Neuronal stem cell (in vitro differentiated cells): ENCODE measurements around the gene SORBS1.

Experiments
- DNase-seq: peaks from one replicate; pipeline ENCODE4 v3.0.0-alpha.2; 2013; ENCODE audit warnings: low spot score
- H2AFZ ChIP-seq: one replicate; pipeline ENCODE4 v1.6.1; 2013; ENCODE audit warnings: mild to moderate bottlenecking, low read length, inconsistent platforms
- H2AK5ac ChIP-seq: 2 replicates; pipeline ENCODE4 v1.6.1; 2013; ENCODE audit warnings: low read depth, mild to moderate bottlenecking, inconsistent platforms, low read length, moderate library complexity, mixed read lengths
- H2BK120ac ChIP-seq: 2 replicates; pipeline ENCODE4 v1.6.1; 2013; ENCODE audit warnings: low read depth, mild to moderate bottlenecking, inconsistent platforms, low read length, moderate library complexity, mixed read lengths
- H2BK12ac ChIP-seq: one replicate; pipeline ENCODE4 v1.6.1; 2013; ENCODE audit warnings: low read length, inconsistent platforms
- H2BK15ac ChIP-seq: 2 replicates; pipeline ENCODE4 v1.6.1; 2013; ENCODE audit warnings: mild to moderate bottlenecking, low read length, inconsistent platforms, mixed read lengths
- H2BK5ac ChIP-seq: one replicate; pipeline ENCODE4 v1.6.1; 2013; ENCODE audit warnings: inconsistent platforms, mild to moderate bottlenecking, low read length, moderate library complexity
- H3K14ac ChIP-seq: one replicate; pipeline ENCODE4 v1.6.1; 2013; ENCODE audit warnings: low read length, inconsistent platforms
- H3K18ac ChIP-seq: 2 replicates; pipeline ENCODE4 v1.6.1; 2013; ENCODE audit warnings: low read length, inconsistent platforms
- H3K23ac ChIP-seq: 2 replicates; pipeline ENCODE4 v1.6.1; 2013; ENCODE audit warnings: low read depth, mild to moderate bottlenecking, mixed read lengths, low read length, inconsistent platforms; ENCODE audit not compliant: poor library complexity
- H3K27ac ChIP-seq: replicated peaks from 3 replicates; pipeline ENCODE4 v1.5.1; 2013; ENCODE audit warnings: low read length, inconsistent platforms
- H3K27me3 ChIP-seq, 3 experiments: 2 replicates each; pipeline ENCODE4 v1.6.1; 2013; ENCODE audit warnings: low read length in 3 of 3, mild to moderate bottlenecking in 2 of 3, inconsistent platforms in 1 of 3, low read depth in 1 of 3, mixed read lengths in 1 of 3, moderate library complexity in 1 of 3; ENCODE audit not compliant: control insufficient read depth in 3 of 3, insufficient read depth in 3 of 3
- H3K36me3 ChIP-seq, 2 donors: replicated peaks in 1 of 2; 2 replicates each; pipeline ENCODE4 v1.6.1; 2013; ENCODE audit warnings: low read length in 2 of 2; ENCODE audit not compliant: control insufficient read depth in 2 of 2, insufficient read depth in 2 of 2
- H3K4ac ChIP-seq: 2 replicates; pipeline ENCODE4 v1.6.1; 2013; ENCODE audit warnings: inconsistent platforms, mild to moderate bottlenecking, low read length, moderate library complexity
- H3K4me1 ChIP-seq, 2 donors: 1 replicate in 1 of 2; 2 replicates in 1 of 2; pipeline ENCODE4 v1.6.1; 2013; ENCODE audit warnings: low read length in 2 of 2, low read depth in 1 of 2; ENCODE audit not compliant: control insufficient read depth in 2 of 2, insufficient read depth in 1 of 2
- H3K4me2 ChIP-seq: one replicate; pipeline ENCODE4 v1.6.1; 2013; ENCODE audit warnings: mild to moderate bottlenecking, low read length, inconsistent platforms; ENCODE audit not compliant: insufficient read depth, poor library complexity, severe bottlenecking
- H3K4me3 ChIP-seq, 2 donors: 2 replicates each; pipeline ENCODE4 v1.5.1; 2013; ENCODE audit warnings: low read length in 2 of 2, mild to moderate bottlenecking in 2 of 2, inconsistent platforms in 1 of 2, moderate library complexity in 1 of 2
- H3K79me1 ChIP-seq: one replicate; pipeline ENCODE4 v1.6.1; 2013; ENCODE audit warnings: low read depth, mild to moderate bottlenecking, inconsistent platforms, low read length, moderate library complexity
- H3K9ac ChIP-seq: one replicate; pipeline ENCODE4 v1.6.1; 2013; ENCODE audit warnings: mild to moderate bottlenecking, low read depth, low read length, inconsistent platforms; ENCODE audit not compliant: poor library complexity
- H3K9me3 ChIP-seq, 2 donors: replicated peaks in 1 of 2; 2 replicates each; pipeline versions ENCODE3 to v1.6.1; 2013; ENCODE audit warnings: low read length in 2 of 2, mild to moderate bottlenecking in 2 of 2, inconsistent platforms in 1 of 2, low read depth in 1 of 2, mixed read lengths in 1 of 2, moderate library complexity in 1 of 2; ENCODE audit not compliant: control insufficient read depth in 2 of 2, insufficient read depth in 1 of 2
- H4K8ac ChIP-seq: one replicate; pipeline ENCODE4 v1.6.1; 2013; ENCODE audit warnings: low read depth, mild to moderate bottlenecking, inconsistent platforms, low read length, moderate library complexity
- H4K91ac ChIP-seq: one replicate; pipeline ENCODE4 v1.6.1; 2013; ENCODE audit warnings: low read length, low read depth, mild to moderate bottlenecking, inconsistent platforms; ENCODE audit not compliant: poor library complexity
- WGBS, 2 donors: extraction: QIAGEN DNeasy Blood & Tissue Kit; methylation state at CpG; one replicate each; pipeline ENCODE4 v1.1.7; 2013; ENCODE audit warnings: missing lambda C conversion rate in 2 of 2, mixed read lengths in 1 of 2; ENCODE audit not compliant: insufficient read length in 2 of 2, insufficient replicate concordance in 1 of 2; ENCODE audit errors: extremely low coverage in 2 of 2; 5-methylcytosine and 5-hydroxymethylcytosine counted together

The SORBS1 gene

GRCh38 chr10:95509251-95509650 lies 51.9 kb downstream of the SORBS1 start:
- no peak overlapping the region for H3K9ac ChIP-seq
- no peak overlapping the region for H2BK12ac ChIP-seq
- H3K23ac ChIP-seq, result no peak overlapping the region
- no peaks in the 10 kb centered on the region for H3K9me3 ChIP-seq
- H3K79me1 ChIP-seq, result peaks cover 2% of the 10 kb centered on the region
- H3K4me3 ChIP-seq, result no peak overlapping the region
- WGBS, 2 donors, result no CpG with 5 or more reads among the region's 1 CpG
- H4K91ac ChIP-seq, result no peak overlapping the region
- no peaks in the 10 kb centered on the region for H3K27me3 ChIP-seq
- H3K18ac ChIP-seq, result no peak overlapping the region
- H3K4ac ChIP-seq, result no peak overlapping the region
- no peaks in the 10 kb centered on the region for H3K36me3 ChIP-seq
- no peak overlapping the region for H3K14ac ChIP-seq
- no peak overlapping the region for H3K4me2 ChIP-seq
- no peak overlapping the region for H2AK5ac ChIP-seq
- DNase-seq, result no peak
- H2BK120ac ChIP-seq, result no peak overlapping the region
- H3K4me1 ChIP-seq, result peaks cover 0 to 18% of the 10 kb centered on the region in 2 donors
- H4K8ac ChIP-seq, result no peak overlapping the region
- no peak overlapping the region for H2BK5ac ChIP-seq
- H2AFZ ChIP-seq, result peak overlapping the region; percentile 37
- peak overlapping the region; percentile 79 for H3K27ac ChIP-seq
- no peak overlapping the region for H2BK15ac ChIP-seq

- Histone ChIP-seq H2BK12ac (no peak overlapping the region), H3K4me1 (peaks cover 0 to 18% of the 10 kb centered on the region in 2 donors), H4K8ac (no peak overlapping the region), H3K9ac (no peak overlapping the region), H2AFZ (peak overlapping the region; percentile 37), H3K9me3 (no peaks in the 10 kb centered on the region), H2AK5ac (no peak overlapping the region), H3K79me1 (peaks cover 2% of the 10 kb centered on the region), H3K4me3 (no peak overlapping the region), H4K91ac (no peak overlapping the region), H3K4me2 (no peak overlapping the region), H2BK5ac (no peak overlapping the region), H2BK15ac (no peak overlapping the region), H3K14ac (no peak overlapping the region), H2BK120ac (no peak overlapping the region), H3K4ac (no peak overlapping the region), H3K18ac (no peak overlapping the region), H3K36me3 (no peaks in the 10 kb centered on the region), H3K23ac (no peak overlapping the region), H3K27me3 (no peaks in the 10 kb centered on the region), H3K27ac (peak overlapping the region; percentile 79)
- no CpG with 5 or more reads among the region's 3 CpGs for WGBS, 2 donors
- DNase-seq, result peak; percentile 37
These were observed 52.4 kb downstream of the SORBS1 start for GRCh38 chr10:95508730-95509129.

- no CpG with 5 or more reads among the region's 2 CpGs for WGBS, 2 donors
- H3K14ac ChIP-seq, result no peak overlapping the region
These were observed 55.0 kb downstream of the SORBS1 start for GRCh38 chr10:95506056-95506737.

GRCh38 chr10:95505641-95506040 lies 55.5 kb downstream of the SORBS1 start:
- H4K91ac ChIP-seq, result no peak overlapping the region
- no peak overlapping the region for H3K9ac ChIP-seq
- whole genome bisulfite sequencing, 2 donors, result no CpG with 5 or more reads among the region's 3 CpGs
- H3K27me3 ChIP-seq, result no peaks in the 10 kb centered on the region
- H3K4me1 ChIP-seq, result peaks cover 4 to 14% of the 10 kb centered on the region in 2 donors
- H3K27ac ChIP-seq, result no peak overlapping the region
- no peaks in the 10 kb centered on the region for H3K9me3 ChIP-seq
- DNase-seq, result no peak
- H2BK15ac ChIP-seq, result no peak overlapping the region
- no peak overlapping the region for H2AK5ac ChIP-seq
- H2BK120ac ChIP-seq, result no peak overlapping the region
- H3K36me3 ChIP-seq, result no peaks in the 10 kb centered on the region
- H4K8ac ChIP-seq, result no peak overlapping the region
- no peak overlapping the region for H3K4me2 ChIP-seq
- no peak overlapping the region for H3K4ac ChIP-seq
- no peak overlapping the region for H2BK5ac ChIP-seq
- H3K23ac ChIP-seq, result no peak overlapping the region
- no peak overlapping the region for H3K18ac ChIP-seq
- H2BK12ac ChIP-seq, result no peak overlapping the region
- H3K4me3 ChIP-seq, result no peak overlapping the region
- no peaks in the 10 kb centered on the region for H3K79me1 ChIP-seq
- H3K14ac ChIP-seq, result no peak overlapping the region
- no peak overlapping the region for H2AFZ ChIP-seq

More at GRCh38 chr10:95506056-95506737, 55.0 kb downstream of the SORBS1 start:
- Histone ChIP-seq H3K4me2 (no peak overlapping the region), H4K8ac (no peak overlapping the region), H2AK5ac (no peak overlapping the region), H2BK120ac (no peak overlapping the region), H3K79me1 (no peaks in the 10 kb centered on the region), H3K9ac (no peak overlapping the region), H3K23ac (no peak overlapping the region), H2BK5ac (no peak overlapping the region), H3K27ac (no peak overlapping the region), H3K4me1 (peaks cover 4 to 14% of the 10 kb centered on the region in 2 donors), H3K4me3 (no peak overlapping the region), H3K27me3 (no peaks in the 10 kb centered on the region), H2AFZ (no peak overlapping the region), H2BK12ac (no peak overlapping the region), H3K9me3 (no peaks in the 10 kb centered on the region), H3K36me3 (no peaks in the 10 kb centered on the region), H2BK15ac (no peak overlapping the region), H4K91ac (no peak overlapping the region), H3K4ac (no peak overlapping the region), H3K18ac (no peak overlapping the region)
- DNase-seq, result no peak
